ENCODE measurements around the gene C16orf46. TPM values are rescaled to one million over a fixed set of nuclear protein-coding genes. Genes with fewer than 3 reads are reported as not detected.
A peak's percentile ranks its signal among the peaks of the same experiment; 100 is the strongest.

C16orf46 gene
- total and polyA plus RNA-seq, 9 of the 15 experiments (the other 6 are each of a cell fraction or from before 2014, with no cell fraction given), result 0.10 to 0.98 (median 0.41) TPM; not detected in 1

- no peak for TF ChIP-seq ZNF318 (IDR thresholded peaks at IDR 0.05; ENCODE audit: borderline replicate concordance in 1 of 2, low read depth in 1 of 2)
- TF ChIP-seq, protein P1, sequence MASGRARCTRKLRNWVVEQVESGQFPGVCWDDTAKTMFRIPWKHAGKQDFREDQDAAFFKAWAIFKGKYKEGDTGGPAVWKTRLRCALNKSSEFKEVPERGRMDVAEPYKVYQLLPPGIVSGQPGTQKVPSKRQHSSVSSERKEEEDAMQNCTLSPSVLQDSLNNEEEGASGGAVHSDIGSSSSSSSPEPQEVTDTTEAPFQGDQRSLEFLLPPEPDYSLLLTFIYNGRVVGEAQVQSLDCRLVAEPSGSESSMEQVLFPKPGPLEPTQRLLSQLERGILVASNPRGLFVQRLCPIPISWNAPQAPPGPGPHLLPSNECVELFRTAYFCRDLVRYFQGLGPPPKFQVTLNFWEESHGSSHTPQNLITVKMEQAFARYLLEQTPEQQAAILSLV (tag; IDR thresholded peaks at IDR 0.05), result no peak
- TF ChIP-seq ZNF263 (CRISPR knock-in tag; IDR thresholded peaks at IDR 0.05; ENCODE audit: borderline replicate concordance), result peak; percentile 79
- peak; percentile 52; the same call in 1 of the 2 replicates for TF ChIP-seq ZEB2 (IDR thresholded peaks at IDR 0.05)
- TF ChIP-seq, protein P2, sequence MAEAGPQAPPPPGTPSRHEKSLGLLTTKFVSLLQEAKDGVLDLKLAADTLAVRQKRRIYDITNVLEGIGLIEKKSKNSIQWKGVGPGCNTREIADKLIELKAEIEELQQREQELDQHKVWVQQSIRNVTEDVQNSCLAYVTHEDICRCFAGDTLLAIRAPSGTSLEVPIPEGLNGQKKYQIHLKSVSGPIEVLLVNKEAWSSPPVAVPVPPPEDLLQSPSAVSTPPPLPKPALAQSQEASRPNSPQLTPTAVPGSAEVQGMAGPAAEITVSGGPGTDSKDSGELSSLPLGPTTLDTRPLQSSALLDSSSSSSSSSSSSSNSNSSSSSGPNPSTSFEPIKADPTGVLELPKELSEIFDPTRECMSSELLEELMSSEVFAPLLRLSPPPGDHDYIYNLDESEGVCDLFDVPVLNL (CRISPR knock-in tag; IDR thresholded peaks at IDR 0.05; ENCODE audit: low read depth), result no peak
- TF ChIP-seq, protein P3, sequence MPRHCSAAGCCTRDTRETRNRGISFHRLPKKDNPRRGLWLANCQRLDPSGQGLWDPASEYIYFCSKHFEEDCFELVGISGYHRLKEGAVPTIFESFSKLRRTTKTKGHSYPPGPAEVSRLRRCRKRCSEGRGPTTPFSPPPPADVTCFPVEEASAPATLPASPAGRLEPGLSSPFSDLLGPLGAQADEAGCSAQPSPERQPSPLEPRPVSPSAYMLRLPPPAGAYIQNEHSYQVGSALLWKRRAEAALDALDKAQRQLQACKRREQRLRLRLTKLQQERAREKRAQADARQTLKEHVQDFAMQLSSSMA (CRISPR knock-in tag; IDR thresholded peaks at IDR 0.05), result no peak
- no peak for TF ChIP-seq PATZ1 (CRISPR knock-in tag; IDR thresholded peaks at IDR 0.05; ENCODE audit: borderline replicate concordance)
- TF ChIP-seq, protein P4, sequence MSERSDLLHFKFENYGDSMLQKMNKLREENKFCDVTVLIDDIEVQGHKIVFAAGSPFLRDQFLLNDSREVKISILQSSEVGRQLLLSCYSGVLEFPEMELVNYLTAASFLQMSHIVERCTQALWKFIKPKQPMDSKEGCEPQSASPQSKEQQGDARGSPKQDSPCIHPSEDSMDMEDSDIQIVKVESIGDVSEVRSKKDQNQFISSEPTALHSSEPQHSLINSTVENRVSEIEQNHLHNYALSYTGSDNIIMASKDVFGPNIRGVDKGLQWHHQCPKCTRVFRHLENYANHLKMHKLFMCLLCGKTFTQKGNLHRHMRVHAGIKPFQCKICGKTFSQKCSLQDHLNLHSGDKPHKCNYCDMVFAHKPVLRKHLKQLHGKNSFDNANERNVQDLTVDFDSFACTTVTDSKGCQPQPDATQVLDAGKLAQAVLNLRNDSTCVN (CRISPR knock-in tag; IDR thresholded peaks at IDR 0.05), result peak; percentile 32; the same call in 1 of the 2 replicates
- TF ChIP-seq RFX1 (IDR thresholded peaks at IDR 0.05), result no peak
- no peak for TF ChIP-seq THRAP3 (IDR thresholded peaks at IDR 0.05; ENCODE audit: borderline replicate concordance)
- no peak; the same call in 1 of the 2 replicates for TF ChIP-seq TGIF2 (CRISPR knock-in tag; IDR thresholded peaks at IDR 0.05)
Observed at GRCh38 chr16:81076566-81077075, 417 bp downstream of the C16orf46 start (continued).
